Effector CD4-positive, alpha-beta T cell (primary cell): ENCODE data around the gene ARL4D.
"Not testable (repeated sequence)": the region's sequence is repeated elsewhere in the genome, so short reads cannot be mapped to it uniquely, and the experiment has no call there.

Source experiments
- DNase-seq: peaks from one replicate; pipeline ENCODE4 v3.0.0-alpha.2; 2020

Gene ARL4D

GRCh38 chr17:43371227-43371821 is 27.5 kb upstream of the ARL4D start:
- DNase-seq, result no peak

GRCh38 chr17:43372273-43372911 is 26.4 kb upstream of the ARL4D start:
- DNase-seq, result no peak

- no peak for DNase-seq
Measured at GRCh38 chr17:43373356-43373755, 25.4 kb upstream of the ARL4D start.

GRCh38 chr17:43375915-43376314 is 22.9 kb upstream of the ARL4D start:
- not testable (repeated sequence) for DNase-seq

- DNase-seq, result no peak
Measured at GRCh38 chr17:43377056-43377810, 21.6 kb upstream of the ARL4D start.

- DNase-seq, result no peak
Measured at GRCh38 chr17:43378766-43379165, 20.0 kb upstream of the ARL4D start.

GRCh38 chr17:43380307-43380706 is 18.5 kb upstream of the ARL4D start:
- no peak for DNase-seq

- DNase-seq, result no peak
Measured at GRCh38 chr17:43381204-43381603, 17.6 kb upstream of the ARL4D start.

GRCh38 chr17:43381621-43382020 is 17.2 kb upstream of the ARL4D start:
- no peak for DNase-seq

- no peak for DNase-seq
Measured at GRCh38 chr17:43382776-43383175, 16.0 kb upstream of the ARL4D start.

- no peak for DNase-seq
Measured at GRCh38 chr17:43383372-43383771, 15.4 kb upstream of the ARL4D start.

- DNase-seq, result no peak
Measured at GRCh38 chr17:43383826-43384475, 14.8 kb upstream of the ARL4D start.

GRCh38 chr17:43384476-43384862 is 14.3 kb upstream of the ARL4D start:
- DNase-seq, result no peak

- DNase-seq, result no peak
Measured at GRCh38 chr17:43385046-43385831, 13.6 kb upstream of the ARL4D start.

- peak; percentile 86 for DNase-seq
Measured at GRCh38 chr17:43388359-43389045, 10.3 kb upstream of the ARL4D start.

GRCh38 chr17:43389046-43389947 is 9.5 kb upstream of the ARL4D start:
- peak; percentile 78 for DNase-seq

GRCh38 chr17:43392397-43392796 is 6.4 kb upstream of the ARL4D start:
- DNase-seq, result no peak

GRCh38 chr17:43393944-43394482 is 4.8 kb upstream of the ARL4D start:
- DNase-seq, result peak; percentile 89

GRCh38 chr17:43394696-43395095 is 4.1 kb upstream of the ARL4D start:
- DNase-seq, result not testable (repeated sequence)

GRCh38 chr17:43395165-43395564 is 3.6 kb upstream of the ARL4D start:
- DNase-seq, result no peak
